C4-2B (cell line): ENCODE measurements around the gene OR6X1.

Experiments
- CTCF ChIP-seq: fragments of 450-650 bp; conservative IDR thresholded peaks from 2 replicates; pipeline ENCODE4 v1.5.1; 2017; ENCODE audit warnings: mild to moderate bottlenecking
- ZFX ChIP-seq: fragments of 450-650 bp; IDR thresholded peaks from 2 replicates; pipeline ENCODE4 v1.6.1; 2017

DNA sequence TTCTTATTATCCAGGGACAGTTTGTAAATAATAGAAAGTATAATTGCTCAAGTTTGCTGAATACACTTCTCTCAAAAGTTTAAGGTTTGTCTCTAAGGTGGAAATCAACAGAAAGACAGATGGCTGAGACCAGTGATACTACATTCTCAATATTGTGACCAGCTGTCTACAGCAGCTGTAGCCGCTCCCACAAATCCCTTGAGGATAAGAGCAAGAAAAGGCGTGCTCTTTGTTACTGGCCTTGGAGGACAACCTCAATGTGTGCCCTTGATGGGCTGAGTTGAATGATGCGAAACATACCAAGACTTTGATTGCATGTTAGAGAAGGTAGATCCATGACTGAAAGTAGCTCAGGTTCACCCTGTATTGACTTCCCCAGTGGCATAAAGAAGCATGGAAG is 45.7 kb upstream of the OR6X1 start:
- TF ChIP-seq CTCF, result no peak
- no peak for TF ChIP-seq ZFX
